Measurements from ENCODE around the gene SMIM24. TPM values are rescaled to one million over a fixed set of nuclear protein-coding genes. Genes with fewer than 3 reads are reported as not detected.
A peak's percentile ranks its signal among the peaks of the same experiment; 100 is the strongest.
"Not testable (repeated sequence)": the region's sequence is repeated elsewhere in the genome, so short reads cannot be mapped to it uniquely, and the experiment has no call there.

Gene SMIM24
- 0.39 and 0.47 TPM in 2 replicates for polyA plus RNA-seq (2013)

DNA sequence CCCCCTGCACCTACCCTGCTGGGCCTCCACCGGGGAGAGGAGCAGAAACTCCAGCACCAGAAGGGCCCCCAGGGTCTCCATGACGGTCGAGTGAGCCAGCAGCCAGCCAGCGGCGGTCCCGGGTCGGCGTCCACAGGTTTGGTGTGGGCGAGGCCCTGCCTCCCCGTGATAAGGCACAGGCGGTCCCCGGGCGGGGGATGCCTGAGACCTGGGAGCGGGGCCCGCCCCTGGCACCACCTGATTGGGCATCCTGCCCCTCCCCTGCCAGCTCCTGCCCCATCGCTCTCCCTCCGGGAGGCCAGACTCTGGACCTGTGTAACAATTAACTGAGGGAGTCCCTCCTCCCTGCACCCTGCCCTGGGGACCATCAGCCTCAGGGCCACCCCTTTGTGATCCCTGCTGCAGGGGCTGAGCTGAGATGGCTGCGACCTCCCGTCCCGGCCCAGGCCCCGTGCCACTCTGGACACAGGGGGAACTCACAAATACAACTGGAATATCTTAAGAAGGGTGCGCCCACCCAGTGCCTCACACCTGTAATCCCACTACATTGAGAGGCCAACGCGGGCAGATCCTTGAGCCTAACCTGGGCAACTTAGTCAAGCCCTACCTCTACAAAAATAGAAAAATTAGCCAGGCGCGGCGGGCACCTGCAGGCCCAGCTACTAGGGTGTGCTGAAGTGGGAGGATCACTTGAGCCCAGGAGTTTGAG is at the start of gene SMIM24:
SMIM24 (minus strand) TSS at position 143 of the 709 bp plus-strand sequence; CDS start at position 81, 62 bp downstream.
- no peak within 1 kb of the TSS for H4K8ac ChIP-seq (ENCODE audit: low read depth, low read length)
- H4K12ac ChIP-seq (ENCODE audit: low read depth, low read length): no peak within 1 kb of the TSS
- no peak within 1 kb of the TSS for H2AFZ ChIP-seq (ENCODE audit: insufficient read depth, low read length, poor library complexity)
- no peak within 1 kb of the TSS for H3K18ac ChIP-seq (ENCODE audit: low read length)
- WGBS (ENCODE audit: extremely low coverage, insufficient coverage, insufficient read length): no CpG with 5 or more reads among the region's 27 CpGs
- H3K79me1 ChIP-seq (ENCODE audit: low read length): no peaks in the 10 kb centered on the region
- no peak within 1 kb of the TSS for H2BK12ac ChIP-seq (ENCODE audit: low read length)
- H3K79me2 ChIP-seq (ENCODE audit: control insufficient read depth, insufficient read depth, low read length, poor library complexity): no peaks in the 10 kb centered on the region
- no peak within 1 kb of the TSS for H2BK5ac ChIP-seq (ENCODE audit: low read depth, low read length, poor library complexity)
- H3K4me3 ChIP-seq (ENCODE audit: low read depth, low read length): no peak within 1 kb of the TSS
- no peak within 1 kb of the TSS for H3K9ac ChIP-seq (ENCODE audit: low read length)
- H3K4me2 ChIP-seq (ENCODE audit: low read length): no peak within 1 kb of the TSS
- H2AK5ac ChIP-seq (ENCODE audit: low read length): no peak within 1 kb of the TSS
- peaks cover 20% of the 10 kb centered on the region for H3K9me3 ChIP-seq (ENCODE audit: insufficient read depth, low read depth, low read length)
- H3K4me1 ChIP-seq (ENCODE audit: control insufficient read depth in 1 of 2, insufficient read depth in 2 of 2, low read length in 2 of 2): no peaks in the 10 kb centered on the region
- H2BK120ac ChIP-seq (ENCODE audit: insufficient read depth, low read length, poor library complexity): no peak within 1 kb of the TSS
- no peaks in the 10 kb centered on the region for H3K36me3 ChIP-seq (ENCODE audit: control insufficient read depth in 1 of 2, insufficient read depth in 2 of 2, low read length in 2 of 2)
- H3K14ac ChIP-seq (ENCODE audit: low read length): no peak within 1 kb of the TSS
- H3K27ac ChIP-seq (ENCODE audit: low read depth, low read length): no peak within 1 kb of the TSS
- DNase-seq: no peak
- no peak within 1 kb of the TSS for H4K91ac ChIP-seq (ENCODE audit: low read depth, low read length)
- H3K27me3 ChIP-seq (ENCODE audit: insufficient read depth, low read length): no peaks in the 10 kb centered on the region
- H3K23ac ChIP-seq (ENCODE audit: low read length): no peak within 1 kb of the TSS
- no peak within 1 kb of the TSS for H3K4ac ChIP-seq (ENCODE audit: low read depth, low read length)

- not testable (repeated sequence) for H3K23ac ChIP-seq (ENCODE audit: low read length); H3K18ac ChIP-seq (ENCODE audit: low read length); H4K8ac ChIP-seq (ENCODE audit: low read depth, low read length); H3K9me3 ChIP-seq (ENCODE audit: insufficient read depth, low read depth, low read length); H2AK5ac ChIP-seq (ENCODE audit: low read length); H3K27me3 ChIP-seq (ENCODE audit: insufficient read depth, low read length); H3K4me1 ChIP-seq (ENCODE audit: control insufficient read depth in 1 of 2, insufficient read depth in 2 of 2, low read length in 2 of 2); H2BK120ac ChIP-seq (ENCODE audit: insufficient read depth, low read length, poor library complexity); H2AFZ ChIP-seq (ENCODE audit: insufficient read depth, low read length, poor library complexity); H4K91ac ChIP-seq (ENCODE audit: low read depth, low read length); H3K27ac ChIP-seq (ENCODE audit: low read depth, low read length); H3K4ac ChIP-seq (ENCODE audit: low read depth, low read length); H3K79me1 ChIP-seq (ENCODE audit: low read length); H3K4me2 ChIP-seq (ENCODE audit: low read length); H2BK5ac ChIP-seq (ENCODE audit: low read depth, low read length, poor library complexity); H3K79me2 ChIP-seq (ENCODE audit: control insufficient read depth, insufficient read depth, low read length, poor library complexity); H4K12ac ChIP-seq (ENCODE audit: low read depth, low read length); DNase-seq; H3K9ac ChIP-seq (ENCODE audit: low read length); H3K14ac ChIP-seq (ENCODE audit: low read length); H2BK12ac ChIP-seq (ENCODE audit: low read length)
- peak overlapping the region; percentile 33 for H3K4me3 ChIP-seq (ENCODE audit: low read depth, low read length)
- 100% methylated on average over 1 of the region's 7 CpGs for WGBS (ENCODE audit: extremely low coverage, insufficient coverage, insufficient read length)
- peaks cover 81 to 88% of the 10 kb centered on the region in 2 experiments for H3K36me3 ChIP-seq (ENCODE audit: control insufficient read depth in 1 of 2, insufficient read depth in 2 of 2, low read length in 2 of 2)
Measured at GRCh38 chr19:3529299-3529698, 49.0 kb upstream of the SMIM24 start.

DNA sequence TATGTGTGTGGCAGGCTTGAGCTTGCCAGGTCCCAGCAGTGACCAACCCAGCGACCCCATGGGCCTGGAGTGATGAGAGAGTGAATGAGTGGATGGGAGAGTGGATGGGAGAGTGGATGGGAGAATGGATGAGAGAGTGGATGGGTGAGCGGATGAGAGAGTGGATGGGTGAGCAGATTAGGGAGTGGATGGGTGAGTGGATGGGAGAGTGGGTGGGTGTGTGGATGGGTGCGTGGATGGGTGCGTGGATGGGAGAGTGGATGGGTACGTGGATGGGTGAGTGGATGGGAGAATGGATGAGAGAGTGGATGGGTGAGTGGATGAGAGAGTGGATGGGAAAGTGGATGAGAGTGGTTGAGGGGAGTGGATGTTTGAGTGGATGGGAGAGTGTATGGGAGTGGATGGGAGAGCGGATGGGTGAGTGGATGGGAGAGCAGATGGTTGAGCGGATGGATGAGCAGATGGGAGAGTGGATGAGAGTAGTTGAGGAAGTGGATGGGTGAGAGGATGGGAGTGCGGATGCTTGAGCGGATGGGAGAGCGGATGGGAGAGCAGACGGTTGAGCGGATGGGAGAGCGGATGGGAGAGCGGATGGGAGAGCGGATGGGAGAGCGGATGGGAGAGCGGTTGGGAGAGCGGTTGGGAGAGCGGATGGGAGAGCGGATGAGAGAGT is 48.4 kb upstream of the SMIM24 start:
- no peaks in the 10 kb centered on the region for H3K4me1 ChIP-seq (ENCODE audit: control insufficient read depth in 1 of 2, insufficient read depth in 2 of 2, low read length in 2 of 2)
- H3K4me3 ChIP-seq (ENCODE audit: low read depth, low read length): peak overlapping the region; percentile 5
- H4K91ac ChIP-seq (ENCODE audit: low read depth, low read length): no peak overlapping the region
- no peak overlapping the region for H2BK120ac ChIP-seq (ENCODE audit: insufficient read depth, low read length, poor library complexity)
- no peak overlapping the region for H4K8ac ChIP-seq (ENCODE audit: low read depth, low read length)
- no peak overlapping the region for H3K14ac ChIP-seq (ENCODE audit: low read length)
- H3K4ac ChIP-seq (ENCODE audit: low read depth, low read length): no peak overlapping the region
- H3K9ac ChIP-seq (ENCODE audit: low read length): no peak overlapping the region
- H3K79me1 ChIP-seq (ENCODE audit: low read length): no peaks in the 10 kb centered on the region
- no peaks in the 10 kb centered on the region for H3K9me3 ChIP-seq (ENCODE audit: insufficient read depth, low read depth, low read length)
- H2BK12ac ChIP-seq (ENCODE audit: low read length): no peak overlapping the region
- H3K36me3 ChIP-seq (ENCODE audit: control insufficient read depth in 1 of 2, insufficient read depth in 2 of 2, low read length in 2 of 2): peaks cover 82 to 89% of the 10 kb centered on the region in 2 experiments
- no peaks in the 10 kb centered on the region for H3K79me2 ChIP-seq (ENCODE audit: control insufficient read depth, insufficient read depth, low read length, poor library complexity)
- no peak overlapping the region for H3K23ac ChIP-seq (ENCODE audit: low read length)
- WGBS (ENCODE audit: extremely low coverage, insufficient coverage, insufficient read length): 97% methylated on average over 7 of the region's 20 CpGs
- no peak overlapping the region for H2BK5ac ChIP-seq (ENCODE audit: low read depth, low read length, poor library complexity)
- no peak overlapping the region for H3K18ac ChIP-seq (ENCODE audit: low read length)
- no peak overlapping the region for H2AK5ac ChIP-seq (ENCODE audit: low read length)
- H2AFZ ChIP-seq (ENCODE audit: insufficient read depth, low read length, poor library complexity): no peak overlapping the region
- H4K12ac ChIP-seq (ENCODE audit: low read depth, low read length): no peak overlapping the region
- H3K27ac ChIP-seq (ENCODE audit: low read depth, low read length): no peak overlapping the region
- DNase-seq: no peak
- H3K4me2 ChIP-seq (ENCODE audit: low read length): no peak overlapping the region
- H3K27me3 ChIP-seq (ENCODE audit: insufficient read depth, low read length): no peaks in the 10 kb centered on the region

- WGBS (ENCODE audit: extremely low coverage, insufficient coverage, insufficient read length): no CpG with 5 or more reads among the region's 14 CpGs
- Histone ChIP-seq H3K9me3 (ENCODE audit: insufficient read depth, low read depth, low read length) (no peaks in the 10 kb centered on the region), H3K23ac (ENCODE audit: low read length) (no peak overlapping the region), H3K36me3 (ENCODE audit: control insufficient read depth in 1 of 2, insufficient read depth in 2 of 2, low read length in 2 of 2) (peaks cover 82 to 89% of the 10 kb centered on the region in 2 experiments), H2BK5ac (ENCODE audit: low read depth, low read length, poor library complexity) (no peak overlapping the region), H2BK12ac (ENCODE audit: low read length) (no peak overlapping the region), H3K27me3 (ENCODE audit: insufficient read depth, low read length) (no peaks in the 10 kb centered on the region), H3K79me2 (ENCODE audit: control insufficient read depth, insufficient read depth, low read length, poor library complexity) (no peaks in the 10 kb centered on the region), H3K27ac (ENCODE audit: low read depth, low read length) (no peak overlapping the region), H3K14ac (ENCODE audit: low read length) (no peak overlapping the region), H3K9ac (ENCODE audit: low read length) (no peak overlapping the region), H2AFZ (ENCODE audit: insufficient read depth, low read length, poor library complexity) (no peak overlapping the region), H2BK120ac (ENCODE audit: insufficient read depth, low read length, poor library complexity) (no peak overlapping the region), H3K79me1 (ENCODE audit: low read length) (no peaks in the 10 kb centered on the region), H2AK5ac (ENCODE audit: low read length) (no peak overlapping the region), H4K8ac (ENCODE audit: low read depth, low read length) (no peak overlapping the region), H4K91ac (ENCODE audit: low read depth, low read length) (no peak overlapping the region), H3K4ac (ENCODE audit: low read depth, low read length) (no peak overlapping the region), H3K4me2 (ENCODE audit: low read length) (no peak overlapping the region), H3K18ac (ENCODE audit: low read length) (no peak overlapping the region), H3K4me3 (ENCODE audit: low read depth, low read length) (peak overlapping the region; percentile 5), H3K4me1 (ENCODE audit: control insufficient read depth in 1 of 2, insufficient read depth in 2 of 2, low read length in 2 of 2) (no peaks in the 10 kb centered on the region), H4K12ac (ENCODE audit: low read depth, low read length) (no peak overlapping the region)
- DNase-seq: no peak
Measured at GRCh38 chr19:3528080-3528479, 47.8 kb upstream of the SMIM24 start.
